Peyer's patch (tissue), 4 donors: ENCODE results near the gene UNC50.

Experiments
- POLR2A ChIP-seq, 2 donors: fragments of 450-650 bp; IDR thresholded peaks; one replicate each; pipeline ENCODE4 v1.5.1; 2017; ENCODE audit warnings: antibody characterized with exemption in 2 of 2, mild to moderate bottlenecking in 2 of 2, moderate library complexity in 2 of 2
- TF ChIP-seq, protein P1 (sequence below), 6 experiments: fragments of 450-650 bp in 4 of 6; fragments of 200-600 bp in 2 of 6; sonication (generic) in 1 of 6; IDR thresholded peaks; one replicate each; pipeline ENCODE4 v1.5.1; 2017 to 2019; ENCODE audit warnings: antibody characterized with exemption in 6 of 6, mild to moderate bottlenecking in 3 of 6, moderate library complexity in 1 of 6

- TF ChIP-seq, protein P1, sequence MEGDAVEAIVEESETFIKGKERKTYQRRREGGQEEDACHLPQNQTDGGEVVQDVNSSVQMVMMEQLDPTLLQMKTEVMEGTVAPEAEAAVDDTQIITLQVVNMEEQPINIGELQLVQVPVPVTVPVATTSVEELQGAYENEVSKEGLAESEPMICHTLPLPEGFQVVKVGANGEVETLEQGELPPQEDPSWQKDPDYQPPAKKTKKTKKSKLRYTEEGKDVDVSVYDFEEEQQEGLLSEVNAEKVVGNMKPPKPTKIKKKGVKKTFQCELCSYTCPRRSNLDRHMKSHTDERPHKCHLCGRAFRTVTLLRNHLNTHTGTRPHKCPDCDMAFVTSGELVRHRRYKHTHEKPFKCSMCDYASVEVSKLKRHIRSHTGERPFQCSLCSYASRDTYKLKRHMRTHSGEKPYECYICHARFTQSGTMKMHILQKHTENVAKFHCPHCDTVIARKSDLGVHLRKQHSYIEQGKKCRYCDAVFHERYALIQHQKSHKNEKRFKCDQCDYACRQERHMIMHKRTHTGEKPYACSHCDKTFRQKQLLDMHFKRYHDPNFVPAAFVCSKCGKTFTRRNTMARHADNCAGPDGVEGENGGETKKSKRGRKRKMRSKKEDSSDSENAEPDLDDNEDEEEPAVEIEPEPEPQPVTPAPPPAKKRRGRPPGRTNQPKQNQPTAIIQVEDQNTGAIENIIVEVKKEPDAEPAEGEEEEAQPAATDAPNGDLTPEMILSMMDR (IDR thresholded peaks at IDR 0.05), result no peak
- TF ChIP-seq POLR2A (IDR thresholded peaks at IDR 0.05), result no peak
Observed at GRCh38 chr2:98632351-98632750, 24.0 kb downstream of the UNC50 start.
